ENCODE measurements around the gene SPINK2. TPM values are rescaled to one million over a fixed set of nuclear protein-coding genes. Genes with fewer than 3 reads are reported as not detected.
A peak's percentile ranks its signal among the peaks of the same experiment; 100 is the strongest.

The SPINK2 gene
- total RNA-seq, 2 donors from 2014 or later, result not detected

DNA sequence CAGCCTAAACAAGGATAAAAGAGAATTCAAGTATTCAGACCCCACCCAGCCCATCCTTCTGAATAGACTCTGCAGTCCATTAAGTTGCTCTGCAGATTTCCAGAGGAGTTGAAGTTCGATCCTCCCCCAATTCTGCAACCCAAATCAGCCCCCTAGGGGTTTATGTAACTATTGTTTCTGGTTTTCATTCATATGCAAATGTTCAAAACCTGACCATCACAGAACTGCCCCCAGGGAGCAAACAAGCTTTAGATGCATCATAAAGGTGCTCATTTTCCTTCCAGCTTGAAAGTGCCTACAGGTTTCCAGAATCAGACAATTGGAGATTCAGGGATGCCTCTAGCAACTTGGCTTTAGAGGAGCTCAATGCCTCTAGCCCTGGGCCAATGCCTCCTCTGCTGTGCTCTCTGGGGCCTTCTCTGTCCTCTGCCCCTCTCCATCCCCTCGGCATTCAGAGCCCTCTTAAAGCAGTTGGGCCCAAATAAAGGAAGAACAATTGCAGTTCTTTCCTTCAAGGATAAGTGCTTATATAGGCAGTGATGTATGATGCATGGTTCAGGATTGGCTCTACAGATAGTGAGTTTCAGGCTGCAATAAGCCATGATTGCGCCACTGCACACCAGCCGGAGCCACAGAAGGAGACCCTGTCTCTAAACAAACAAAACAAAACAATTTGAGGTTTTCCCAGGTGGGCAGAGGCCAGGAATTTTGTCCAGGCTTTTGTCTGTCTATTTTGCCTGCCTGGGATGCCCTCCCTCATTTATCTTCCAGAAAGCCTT is 23.5 kb upstream of the SPINK2 start:
- H3K27ac ChIP-seq, result no peak overlapping the region
- no peak for DNase-seq
- no peaks in the 10 kb centered on the region for H3K36me3 ChIP-seq (replicated peaks in 1 of 2; ENCODE audit: insufficient read depth in 1 of 2, low read depth in 2 of 2)
- WGBS, 2 donors, result 85 to 88% methylated on average over 3 to 4 of the region's 4 CpGs
- intact Hi-C loops (cut with DNase I), result no loop called here
- TF ChIP-seq, protein P1, sequence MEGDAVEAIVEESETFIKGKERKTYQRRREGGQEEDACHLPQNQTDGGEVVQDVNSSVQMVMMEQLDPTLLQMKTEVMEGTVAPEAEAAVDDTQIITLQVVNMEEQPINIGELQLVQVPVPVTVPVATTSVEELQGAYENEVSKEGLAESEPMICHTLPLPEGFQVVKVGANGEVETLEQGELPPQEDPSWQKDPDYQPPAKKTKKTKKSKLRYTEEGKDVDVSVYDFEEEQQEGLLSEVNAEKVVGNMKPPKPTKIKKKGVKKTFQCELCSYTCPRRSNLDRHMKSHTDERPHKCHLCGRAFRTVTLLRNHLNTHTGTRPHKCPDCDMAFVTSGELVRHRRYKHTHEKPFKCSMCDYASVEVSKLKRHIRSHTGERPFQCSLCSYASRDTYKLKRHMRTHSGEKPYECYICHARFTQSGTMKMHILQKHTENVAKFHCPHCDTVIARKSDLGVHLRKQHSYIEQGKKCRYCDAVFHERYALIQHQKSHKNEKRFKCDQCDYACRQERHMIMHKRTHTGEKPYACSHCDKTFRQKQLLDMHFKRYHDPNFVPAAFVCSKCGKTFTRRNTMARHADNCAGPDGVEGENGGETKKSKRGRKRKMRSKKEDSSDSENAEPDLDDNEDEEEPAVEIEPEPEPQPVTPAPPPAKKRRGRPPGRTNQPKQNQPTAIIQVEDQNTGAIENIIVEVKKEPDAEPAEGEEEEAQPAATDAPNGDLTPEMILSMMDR (IDR thresholded peaks at IDR 0.05), result no peak
- TF ChIP-seq POLR2A (IDR thresholded peaks at IDR 0.05), result no peak
- ATAC-seq, result no peak
- H3K4me1 ChIP-seq, result peaks cover 4% of the 10 kb centered on the region
- H3K4me3 ChIP-seq, result no peak overlapping the region
- H3K9me3 ChIP-seq, result no peaks in the 10 kb centered on the region
- no peaks in the 10 kb centered on the region for H3K27me3 ChIP-seq

DNA sequence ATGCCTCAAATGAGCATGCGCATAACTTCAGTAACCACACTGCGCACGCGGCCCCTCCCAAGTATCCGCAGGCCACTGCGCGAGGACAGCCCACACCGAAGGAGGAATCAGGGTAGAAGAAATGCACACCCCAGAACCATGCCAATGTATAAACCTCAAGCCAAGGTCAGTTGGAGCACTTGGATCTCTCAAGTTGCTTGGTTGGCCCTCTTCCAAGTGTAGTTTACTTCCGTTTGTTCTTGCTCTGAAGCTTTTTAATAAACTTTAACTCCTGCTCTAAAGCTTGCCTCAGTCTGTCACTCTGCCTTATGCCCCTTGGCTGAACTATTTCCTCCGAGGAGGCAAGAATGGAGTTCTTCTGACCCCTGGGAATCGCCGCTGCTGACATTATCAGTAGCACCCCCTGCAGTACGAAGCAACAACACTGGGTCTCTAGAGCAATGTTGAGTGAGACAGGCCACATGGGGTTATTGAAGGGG is 22.0 kb upstream of the SPINK2 start:
- no peak overlapping the region for H3K4me3 ChIP-seq
- H3K27ac ChIP-seq, result no peak overlapping the region
- TF ChIP-seq, protein P1 (IDR thresholded peaks at IDR 0.05), result no peak
- TF ChIP-seq POLR2A (IDR thresholded peaks at IDR 0.05), result no peak
- peaks cover 4% of the 10 kb centered on the region for H3K4me1 ChIP-seq
- intact Hi-C loops (cut with DNase I), result no loop called here
- no peaks in the 10 kb centered on the region for H3K27me3 ChIP-seq
- H3K36me3 ChIP-seq (replicated peaks in 1 of 2; ENCODE audit: insufficient read depth in 1 of 2, low read depth in 2 of 2), result no peaks in the 10 kb centered on the region
- DNase-seq (peak in 3 of 4 donors; percentile 8 to 23 (median 14)), ATAC-seq (no peak)
- WGBS, 2 donors, result 56 to 57% methylated on average over 13 of the region's 13 CpGs
- no peaks in the 10 kb centered on the region for H3K9me3 ChIP-seq

DNA sequence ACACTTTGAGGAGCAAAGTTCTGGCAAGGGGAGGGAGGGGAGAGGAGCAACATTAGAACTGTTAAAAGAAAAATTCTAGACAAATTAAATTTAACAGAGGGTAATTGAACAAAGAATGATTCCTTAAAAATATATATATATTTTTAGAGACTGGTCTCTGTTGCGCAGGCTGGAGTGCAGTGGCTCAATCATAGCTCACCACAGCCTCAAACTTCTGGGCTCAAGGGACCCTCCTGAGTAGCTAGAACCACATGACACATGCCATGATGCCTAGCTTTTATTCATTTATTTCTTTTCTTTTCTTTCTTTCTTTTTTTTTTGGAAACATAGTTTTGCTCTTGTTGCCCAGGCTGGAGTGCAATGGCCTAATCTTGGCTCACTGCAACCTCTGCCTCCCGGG is 19.1 kb upstream of the SPINK2 start:
- H3K4me1 ChIP-seq, result peaks cover 4% of the 10 kb centered on the region
- TF ChIP-seq, protein P1 (IDR thresholded peaks at IDR 0.05), result no peak
- no peak for TF ChIP-seq POLR2A (IDR thresholded peaks at IDR 0.05)
- intact Hi-C loops (cut with DNase I), result no loop called here
- no peak overlapping the region for H3K4me3 ChIP-seq
- DNase-seq (no peak), ATAC-seq (no peak)
- H3K36me3 ChIP-seq (replicated peaks in 1 of 2; ENCODE audit: insufficient read depth in 1 of 2, low read depth in 2 of 2), result no peaks in the 10 kb centered on the region
- no peaks in the 10 kb centered on the region for H3K27me3 ChIP-seq
- WGBS, 2 donors, result 92 to 100% methylated on average over 2 of the region's 2 CpGs
- no peaks in the 10 kb centered on the region for H3K9me3 ChIP-seq
- no peak overlapping the region for H3K27ac ChIP-seq

DNA sequence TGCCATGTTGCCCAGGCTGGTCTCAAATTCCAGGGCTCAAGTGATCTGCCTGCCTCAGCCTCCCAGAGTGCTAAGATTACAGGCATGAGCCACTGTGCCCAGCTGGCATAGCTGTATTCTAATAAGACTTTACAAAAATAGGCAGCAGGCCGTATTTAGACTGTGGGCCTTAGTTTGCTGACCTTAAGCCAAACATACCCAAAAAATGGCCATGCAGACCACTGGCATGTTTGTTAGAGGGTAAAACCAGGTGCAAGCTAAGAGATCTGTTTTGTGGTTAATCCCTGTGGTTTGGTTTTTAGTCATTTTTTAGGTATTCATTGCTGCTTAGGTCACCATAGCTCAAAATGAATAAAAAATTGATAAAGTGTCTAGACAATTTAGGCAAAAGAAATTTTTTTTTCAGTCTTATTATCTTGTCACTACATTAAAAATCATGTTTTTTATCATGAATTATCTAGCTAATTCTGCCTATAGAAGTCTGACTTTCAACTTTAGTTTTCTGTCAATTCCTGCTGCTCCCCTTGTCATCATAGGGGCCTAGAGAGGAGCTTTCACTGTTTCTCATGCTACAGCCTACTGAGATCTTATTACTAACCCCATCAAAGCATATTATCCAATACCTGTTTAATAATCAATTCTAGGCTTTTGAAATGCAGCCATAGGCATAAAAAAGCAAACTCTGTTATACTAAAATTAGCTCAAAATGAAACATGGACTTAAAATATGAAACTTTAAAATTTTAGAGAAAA is 7.5 kb upstream of the SPINK2 start:
- Histone ChIP-seq H3K4me3 (no peak overlapping the region), H3K4me1 (no peaks in the 10 kb centered on the region), H3K27ac (no peak overlapping the region), H3K36me3 (replicated peaks in 1 of 2; ENCODE audit: insufficient read depth in 1 of 2, low read depth in 2 of 2) (no peaks in the 10 kb centered on the region), H3K27me3 (no peaks in the 10 kb centered on the region), H3K9me3 (no peaks in the 10 kb centered on the region)
- DNase-seq (no peak), ATAC-seq (no peak)
- 92 to 94% methylated on average over 1 of the region's 1 CpG for WGBS, 2 donors
- intact Hi-C loops (cut with DNase I), result no loop called here
- TF ChIP-seq, protein P1 (IDR thresholded peaks at IDR 0.05), result no peak
- no peak for TF ChIP-seq POLR2A (IDR thresholded peaks at IDR 0.05)

Measured in body of pancreas (tissue), 4 donors.